ENCODE measurements around the gene THEM4.
"Not testable (repeated sequence)": the region's sequence is repeated elsewhere in the genome, so short reads cannot be mapped to it uniquely, and the experiment has no call there.

Gene THEM4

GRCh38 chr1:151920149-151920548 lies 10.8 kb upstream of the THEM4 start:
- H3K27ac Mint-ChIP-seq (ENCODE audit: low read depth): no peak overlapping the region
- H3K9me3 Mint-ChIP-seq: no peaks in the 10 kb centered on the region
- DNase-seq (ENCODE audit: low spot score in 2 of 2) (no peak), ATAC-seq (replicated peaks; ENCODE audit: extremely low read depth, poor library complexity, severe bottlenecking) (peak; percentile 36)
- H3K4me3 Mint-ChIP-seq: no peak overlapping the region
- no peaks in the 10 kb centered on the region for H3K27me3 Mint-ChIP-seq
- peaks cover 4% of the 10 kb centered on the region for H3K4me1 Mint-ChIP-seq
- peaks cover 1% of the 10 kb centered on the region for H3K36me3 Mint-ChIP-seq (ENCODE audit: insufficient read depth)

- Mint-ChIP-seq H3K36me3 (ENCODE audit: insufficient read depth) (peaks cover 1% of the 10 kb centered on the region), H3K27me3 (no peaks in the 10 kb centered on the region), H3K27ac (ENCODE audit: low read depth) (no peak overlapping the region), H3K4me1 (no peaks in the 10 kb centered on the region), H3K4me3 (no peak overlapping the region), H3K9me3 (no peaks in the 10 kb centered on the region)
- ATAC-seq (replicated peaks; ENCODE audit: extremely low read depth, poor library complexity, severe bottlenecking) (no peak), DNase-seq (ENCODE audit: low spot score in 2 of 2) (no peak)
Observed at GRCh38 chr1:151918819-151919610, 9.7 kb upstream of the THEM4 start.

- Mint-ChIP-seq H3K27me3 (no peaks in the 10 kb centered on the region), H3K4me3 (no peak overlapping the region), H3K9me3 (no peaks in the 10 kb centered on the region), H3K27ac (ENCODE audit: low read depth) (no peak overlapping the region), H3K36me3 (ENCODE audit: insufficient read depth) (peaks cover 1% of the 10 kb centered on the region), H3K4me1 (no peaks in the 10 kb centered on the region)
- DNase-seq (ENCODE audit: low spot score in 2 of 2) (no peak), ATAC-seq (replicated peaks; ENCODE audit: extremely low read depth, poor library complexity, severe bottlenecking) (no peak)
Observed at GRCh38 chr1:151918156-151918555, 8.8 kb upstream of the THEM4 start.

GRCh38 chr1:151916726-151917370 lies 7.5 kb upstream of the THEM4 start:
- ATAC-seq (replicated peaks; ENCODE audit: extremely low read depth, poor library complexity, severe bottlenecking) (no peak), DNase-seq (ENCODE audit: low spot score in 2 of 2) (no peak)
- Mint-ChIP-seq H3K27me3 (no peaks in the 10 kb centered on the region), H3K4me3 (no peak overlapping the region), H3K36me3 (ENCODE audit: insufficient read depth) (peaks cover 1% of the 10 kb centered on the region), H3K9me3 (no peaks in the 10 kb centered on the region), H3K27ac (ENCODE audit: low read depth) (no peak overlapping the region), H3K4me1 (no peaks in the 10 kb centered on the region)

GRCh38 chr1:151915061-151915686 lies 5.9 kb upstream of the THEM4 start:
- Mint-ChIP-seq H3K4me3 (no peak overlapping the region), H3K27ac (ENCODE audit: low read depth) (no peak overlapping the region), H3K27me3 (no peaks in the 10 kb centered on the region), H3K9me3 (no peaks in the 10 kb centered on the region), H3K36me3 (ENCODE audit: insufficient read depth) (no peaks in the 10 kb centered on the region), H3K4me1 (no peaks in the 10 kb centered on the region)
- ATAC-seq (replicated peaks; ENCODE audit: extremely low read depth, poor library complexity, severe bottlenecking) (no peak), DNase-seq (ENCODE audit: low spot score in 2 of 2) (no peak)

GRCh38 chr1:151914076-151914475 lies 4.8 kb upstream of the THEM4 start:
- no peak for DNase-seq (ENCODE audit: low spot score in 2 of 2)
- Mint-ChIP-seq H3K36me3 (ENCODE audit: insufficient read depth) (peaks cover 3% of the 10 kb centered on the region), H3K4me1 (peaks cover 6% of the 10 kb centered on the region), H3K9me3 (no peaks in the 10 kb centered on the region), H3K27me3 (no peaks in the 10 kb centered on the region), H3K4me3 (no peak overlapping the region), H3K27ac (ENCODE audit: low read depth) (no peak overlapping the region)
- no peak for ATAC-seq (replicated peaks; ENCODE audit: extremely low read depth, poor library complexity, severe bottlenecking)

- H3K4me3 Mint-ChIP-seq: no peak overlapping the region
- ATAC-seq (replicated peaks; ENCODE audit: extremely low read depth, poor library complexity, severe bottlenecking) (no peak), DNase-seq (ENCODE audit: low spot score in 2 of 2) (no peak)
- no peak overlapping the region for H3K27ac Mint-ChIP-seq (ENCODE audit: low read depth)
- no peaks in the 10 kb centered on the region for H3K27me3 Mint-ChIP-seq
- H3K9me3 Mint-ChIP-seq: no peaks in the 10 kb centered on the region
- H3K4me1 Mint-ChIP-seq: peaks cover 12% of the 10 kb centered on the region
- H3K36me3 Mint-ChIP-seq (ENCODE audit: insufficient read depth): peaks cover 3% of the 10 kb centered on the region
Observed at GRCh38 chr1:151912973-151913372, 3.7 kb upstream of the THEM4 start.

GRCh38 chr1:151908228-151908691 lies 1.1 kb downstream of the THEM4 start:
- DNase-seq (ENCODE audit: low spot score in 2 of 2) (no peak), ATAC-seq (replicated peaks; ENCODE audit: extremely low read depth, poor library complexity, severe bottlenecking) (no peak)
- peaks cover 48% of the 10 kb centered on the region for H3K4me1 Mint-ChIP-seq
- H3K4me3 Mint-ChIP-seq: peak overlapping the region; percentile 79
- H3K9me3 Mint-ChIP-seq: no peaks in the 10 kb centered on the region
- H3K36me3 Mint-ChIP-seq (ENCODE audit: insufficient read depth): peaks cover 8% of the 10 kb centered on the region
- H3K27ac Mint-ChIP-seq (ENCODE audit: low read depth): peak overlapping the region; percentile 85
- no peaks in the 10 kb centered on the region for H3K27me3 Mint-ChIP-seq

- no peaks in the 10 kb centered on the region for H3K27me3 Mint-ChIP-seq
- peak overlapping the region; percentile 79 for H3K4me3 Mint-ChIP-seq
- DNase-seq (ENCODE audit: low spot score in 2 of 2) (no peak), ATAC-seq (replicated peaks; ENCODE audit: extremely low read depth, poor library complexity, severe bottlenecking) (no peak)
- H3K9me3 Mint-ChIP-seq: no peaks in the 10 kb centered on the region
- H3K27ac Mint-ChIP-seq (ENCODE audit: low read depth): peak overlapping the region; percentile 51
- peaks cover 8% of the 10 kb centered on the region for H3K36me3 Mint-ChIP-seq (ENCODE audit: insufficient read depth)
- peaks cover 48% of the 10 kb centered on the region for H3K4me1 Mint-ChIP-seq
Observed at GRCh38 chr1:151907363-151908139, 1.8 kb downstream of the THEM4 start.

GRCh38 chr1:151906324-151906645 lies 3.0 kb downstream of the THEM4 start:
- DNase-seq (ENCODE audit: low spot score in 2 of 2); H3K27ac Mint-ChIP-seq (ENCODE audit: low read depth); H3K9me3 Mint-ChIP-seq; ATAC-seq (replicated peaks; ENCODE audit: extremely low read depth, poor library complexity, severe bottlenecking); H3K27me3 Mint-ChIP-seq; H3K36me3 Mint-ChIP-seq (ENCODE audit: insufficient read depth): not testable (repeated sequence)
- peaks cover 48% of the 10 kb centered on the region for H3K4me1 Mint-ChIP-seq
- H3K4me3 Mint-ChIP-seq: peak overlapping the region; percentile 34

GRCh38 chr1:151905443-151906323 lies 3.6 kb downstream of the THEM4 start:
- not testable (repeated sequence) for H3K36me3 Mint-ChIP-seq (ENCODE audit: insufficient read depth); H3K27me3 Mint-ChIP-seq; ATAC-seq (replicated peaks; ENCODE audit: extremely low read depth, poor library complexity, severe bottlenecking); DNase-seq (ENCODE audit: low spot score in 2 of 2); H3K9me3 Mint-ChIP-seq
- Mint-ChIP-seq H3K4me3 (peak overlapping the region; percentile 42), H3K27ac (ENCODE audit: low read depth) (peak overlapping the region; percentile 83), H3K4me1 (peaks cover 48% of the 10 kb centered on the region)

GRCh38 chr1:151905070-151905442 lies 4.3 kb downstream of the THEM4 start:
- Mint-ChIP-seq H3K27me3 (no peaks in the 10 kb centered on the region), H3K4me3 (peak overlapping the region; percentile 42)
- no peak for DNase-seq (ENCODE audit: low spot score in 2 of 2)

More at GRCh38 chr1:151905070-151905442, 4.3 kb downstream of the THEM4 start:
- H3K27ac Mint-ChIP-seq (ENCODE audit: low read depth): peak overlapping the region; percentile 83
- H3K9me3 Mint-ChIP-seq: peaks cover 5% of the 10 kb centered on the region
- H3K4me1 Mint-ChIP-seq: peaks cover 53% of the 10 kb centered on the region
- ATAC-seq (replicated peaks; ENCODE audit: extremely low read depth, poor library complexity, severe bottlenecking): peak; percentile 47
- H3K36me3 Mint-ChIP-seq (ENCODE audit: insufficient read depth): peaks cover 8% of the 10 kb centered on the region
